SK-N-SH (cell line): ENCODE data around the gene ACP6. TPM values are rescaled to one million over a fixed set of nuclear protein-coding genes. Genes with fewer than 3 reads are reported as not detected.
"Not testable (repeated sequence)": the region's sequence is repeated elsewhere in the genome, so short reads cannot be mapped to it uniquely, and the experiment has no call there.

Experiments used
- CTCF ChIA-PET: fragments of 300-600, 350-600 bp; formaldehyde crosslinking; extraction: SDS; loops from one replicate; lab custom pipeline; 2021; lab: Yijun Ruan, JAX
- POLR2A ChIA-PET: fragments of 350-600 bp; sonication (Branson Sonifier 250); formaldehyde crosslinking; extraction: SDS; loops from one replicate; lab custom pipeline; 2020; ENCODE audit warnings: antibody characterized with exemption, inconsistent platforms; lab: Yijun Ruan, JAX
- DNase-seq: peaks from one replicate; pipeline ENCODE4 v3.0.0; 2012
- H2AFZ ChIP-seq: fragments of 200-600 bp; sonication (generic); 2 replicates; pipeline ENCODE4 v1.8.1; 2016; ENCODE audit warnings: antibody characterized with exemption, mild to moderate bottlenecking, low read depth
- H3F3A ChIP-seq: fragments of 200-600 bp; sonication (generic); replicated peaks from 2 replicates; pipeline ENCODE3; 2016; ENCODE audit warnings: antibody characterized with exemption, mild to moderate bottlenecking; ENCODE audit not compliant: insufficient read depth
- H3K27ac ChIP-seq, 2 experiments: fragments of 200-500 bp in 1 of 2; fragments of 200-600 bp in 1 of 2; sonication (Bioruptor generic) in 1 of 2; sonication (generic), shearing (Covaris generic) in 1 of 2; 2 replicates each; pipeline versions ENCODE4 v1.5.1 to v1.6.1; 2014 to 2016; ENCODE audit warnings: low read depth in 2 of 2, inconsistent platforms in 1 of 2, low read length in 1 of 2, mild to moderate bottlenecking in 1 of 2, mixed read lengths in 1 of 2
- H3K27me3 ChIP-seq: fragments of 200-600 bp; sonication (generic), shearing (Covaris generic); 2 replicates; pipeline ENCODE4 v1.6.1; 2016; ENCODE audit warnings: mixed run types; ENCODE audit not compliant: insufficient read depth
- H3K36me3 ChIP-seq, 2 experiments: fragments of 200-500 bp in 1 of 2; fragments of 200-600 bp in 1 of 2; sonication (Bioruptor generic) in 1 of 2; sonication (generic) in 1 of 2; replicated peaks in 1 of 2; 2 replicates each; pipeline versions ENCODE3 to v1.5.1; 2014 to 2016; ENCODE audit warnings: low read length in 1 of 2, mild to moderate bottlenecking in 1 of 2; ENCODE audit not compliant: insufficient read depth in 2 of 2, control insufficient read depth in 1 of 2
- H3K4me1 ChIP-seq, 2 experiments: fragments of 200-500 bp in 1 of 2; fragments of 200-600 bp in 1 of 2; sonication (Bioruptor generic) in 1 of 2; sonication (generic), shearing (Covaris generic) in 1 of 2; 2 replicates each; pipeline versions ENCODE4 v1.5.1 to v1.6.1; 2014 to 2016; ENCODE audit warnings: low read depth in 1 of 2, low read length in 1 of 2, mixed run types in 1 of 2; ENCODE audit not compliant: insufficient read depth in 2 of 2, control insufficient read depth in 1 of 2
- H3K4me2 ChIP-seq: fragments of 200-600 bp; sonication (generic), shearing (Covaris generic); 2 replicates; pipeline ENCODE4 v1.6.1; 2017; ENCODE audit warnings: mixed run types
- H3K4me3 ChIP-seq, 2 experiments: fragments of 200-500 bp in 1 of 2; fragments of 200-600 bp in 1 of 2; sonication (Bioruptor generic) in 1 of 2; sonication (generic), shearing (Covaris generic) in 1 of 2; 2 replicates each; pipeline versions ENCODE4 v1.5.1 to v1.8.1; 2014 to 2016; ENCODE audit warnings: low read depth in 2 of 2, inconsistent platforms in 1 of 2, low read length in 1 of 2, mild to moderate bottlenecking in 1 of 2, mixed read lengths in 1 of 2, moderate library complexity in 1 of 2
- H3K79me2 ChIP-seq: fragments of 200-600 bp; sonication (generic); 2 replicates; pipeline ENCODE4 v1.8.1; 2017; ENCODE audit warnings: mild to moderate bottlenecking; ENCODE audit not compliant: insufficient read depth
- H3K9ac ChIP-seq: fragments of 200-600 bp; sonication (generic); 2 replicates; pipeline ENCODE4 v1.6.1; 2017; ENCODE audit warnings: mixed run types
- H3K9me2 ChIP-seq: fragments of 200-600 bp; sonication (generic); 2 replicates; pipeline ENCODE4 v1.6.1; 2017; ENCODE audit warnings: mixed run types
- H3K9me3 ChIP-seq: fragments of 200-600 bp; sonication (generic); 2 replicates; pipeline ENCODE4 v1.6.1; 2017; ENCODE audit warnings: mixed run types, mild to moderate bottlenecking, moderate library complexity
- H4K20me1 ChIP-seq: fragments of 200-600 bp; sonication (generic); 2 replicates; pipeline ENCODE4 v1.6.1; 2017; ENCODE audit warnings: mild to moderate bottlenecking, mixed run types; ENCODE audit not compliant: insufficient read depth
- RFX5 ChIP-seq: IDR thresholded peaks from 2 replicates; pipeline ENCODE4 v1.6.1; 2012; ENCODE audit warnings: mild to moderate bottlenecking, improper control_type of control experiment, low read length
- TAF1 ChIP-seq: IDR thresholded peaks from 2 replicates; pipeline ENCODE4 v1.6.1; 2012; ENCODE audit warnings: low read depth, mild to moderate bottlenecking, low read length, moderate library complexity, borderline replicate concordance
- WGBS: methylation state at CpG from one replicate; pipeline ENCODE4 v1.1.6; 2017; ENCODE audit warnings: low lambda C conversion rate; 5-methylcytosine and 5-hydroxymethylcytosine counted together
- polyA plus RNA-seq, 3 experiments: library from polyadenylated mRNA; depleted of rRNA; stranded (reverse); fragments of >200 nt; gene quantifications; 2 replicates each; pipeline ENCODE4 v1.2.3, GENCODE V29; 2012

The ACP6 gene
- polyA plus RNA-seq, 1 of the 3 experiments (the other 2 are of a cell fraction), result 10.9 TPM

DNA sequence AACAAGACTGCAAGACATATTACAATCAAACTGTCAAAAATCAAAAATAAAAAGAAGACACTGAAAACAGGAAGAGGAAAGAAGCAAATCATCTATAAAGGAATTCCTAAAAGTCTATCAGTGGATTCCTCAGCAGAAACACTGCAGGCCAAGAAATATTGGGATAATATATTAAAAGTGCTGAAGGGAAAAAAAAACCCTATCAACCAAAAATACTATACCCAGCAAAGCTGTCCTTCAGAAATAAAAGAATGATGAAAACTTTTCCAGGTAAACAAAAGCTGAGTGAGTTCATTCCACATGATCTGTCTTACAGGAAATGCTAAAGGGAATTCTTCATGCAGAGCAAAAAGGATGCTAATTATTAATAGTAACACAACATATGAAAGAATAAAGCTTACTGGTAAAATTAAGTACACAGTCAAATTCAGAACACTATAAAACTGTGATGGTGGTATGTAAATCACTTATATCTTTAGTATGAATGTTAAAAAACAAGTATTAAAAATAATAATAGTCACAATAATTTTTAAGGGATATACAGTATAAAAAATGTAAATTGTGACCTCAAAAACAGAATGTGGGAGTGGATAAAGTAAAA lies 12.9 kb upstream of the ACP6 start:
- TF ChIP-seq TAF1 (no peak), RFX5 (no peak)
- Histone ChIP-seq H3K27me3 (no peaks in the 10 kb centered on the region), H3K79me2 (no peaks in the 10 kb centered on the region), H3F3A (no peaks in the 10 kb centered on the region), H3K9ac (no peak overlapping the region), H4K20me1 (no peaks in the 10 kb centered on the region), H3K36me3 (no peaks in the 10 kb centered on the region), H3K4me3 (no peak overlapping the region), H3K4me1 (no peaks in the 10 kb centered on the region), H2AFZ (no peak overlapping the region), H3K9me2 (no peaks in the 10 kb centered on the region), H3K9me3 (0 out of 2 replicates have a peak, but pooled peaks cover 4% of the 10 kb centered on the region), H3K4me2 (no peak overlapping the region), H3K27ac (no peak overlapping the region)
- no peak for DNase-seq
- ChIA-PET CTCF (interaction anchor here (1.2 to 1.8 kb wide), 2 partner anchors 11 to 42 kb away, joined by 3 to 5 read pairs; no protein-coding TSS in a partner anchor), POLR2A (no interaction called here)

DNA sequence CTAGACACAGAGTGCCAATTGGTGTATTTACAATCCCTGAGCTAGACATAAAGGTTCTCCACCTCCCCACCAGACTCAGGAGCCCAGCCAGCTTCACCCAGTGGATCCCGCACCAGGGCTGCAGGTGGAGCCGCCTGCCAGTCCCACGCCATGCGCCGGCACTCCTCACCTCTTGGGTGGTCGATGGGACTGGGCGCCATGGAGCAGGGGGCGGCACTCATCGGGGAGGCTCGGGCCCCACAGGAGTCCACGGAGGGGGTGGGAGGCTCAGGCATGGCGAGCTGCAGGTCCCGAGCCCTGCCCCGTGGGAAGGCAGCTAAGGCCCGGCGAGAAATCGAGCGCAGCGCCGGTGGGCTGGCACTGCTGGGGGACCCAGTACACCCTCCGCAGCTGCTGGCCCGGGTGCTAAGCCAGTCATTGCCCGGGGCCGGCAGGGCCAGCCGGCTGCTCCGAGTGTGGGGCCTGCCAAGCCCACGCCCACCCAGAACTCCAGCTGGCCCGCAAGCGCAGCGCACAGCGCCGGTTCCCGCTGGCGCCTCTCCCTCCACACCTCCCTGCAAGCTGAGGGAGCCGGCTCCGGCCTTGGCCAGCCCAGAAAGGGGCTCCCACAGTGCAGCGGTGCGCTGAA lies 10.4 kb upstream of the ACP6 start:
- H3K36me3 ChIP-seq, H3K4me1 ChIP-seq, H3K27ac ChIP-seq, H2AFZ ChIP-seq, H4K20me1 ChIP-seq, H3K4me2 ChIP-seq, POLR2A ChIA-PET, H3K9me2 ChIP-seq, H3K27me3 ChIP-seq, H3K79me2 ChIP-seq, DNase-seq, H3K9ac ChIP-seq, H3K4me3 ChIP-seq: not testable (repeated sequence)
- Histone ChIP-seq H3F3A (peaks cover 14% of the 10 kb centered on the region), H3K9me3 (peaks cover 10% of the 10 kb centered on the region; the same call in 1 of the 2 replicates)
- CTCF ChIA-PET, result interaction anchor here (1.0 kb wide), 1 partner anchor 9 kb away, joined by 3 read pairs; no protein-coding TSS in a partner anchor
- WGBS, result 73% methylated on average over 12 of the region's 38 CpGs

DNA sequence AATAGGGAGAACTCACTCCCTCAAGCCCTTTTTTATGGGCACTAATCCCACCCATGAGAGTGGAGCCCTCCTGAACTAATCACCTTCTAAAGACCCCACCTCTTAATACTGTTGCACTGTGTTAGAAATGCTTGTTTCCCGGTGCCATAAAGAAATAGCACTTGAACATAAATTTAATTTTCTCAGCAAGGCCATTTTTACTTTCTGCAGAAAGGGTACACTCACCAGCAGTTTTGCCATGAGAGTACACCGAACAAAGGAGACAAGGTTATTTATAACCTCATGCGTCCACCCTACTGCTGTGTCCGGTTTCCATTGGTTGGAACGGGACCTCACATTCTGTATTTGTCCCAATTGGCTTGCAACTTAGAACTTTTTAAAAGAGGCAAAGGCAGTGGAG lies 7.4 kb upstream of the ACP6 start:
- H3K79me2 ChIP-seq, H3K9ac ChIP-seq, H4K20me1 ChIP-seq, H3K27ac ChIP-seq, H3K36me3 ChIP-seq, H2AFZ ChIP-seq, DNase-seq, H3K9me2 ChIP-seq, POLR2A ChIA-PET, H3K4me3 ChIP-seq, CTCF ChIA-PET, H3K9me3 ChIP-seq, H3K4me2 ChIP-seq, H3K27me3 ChIP-seq: not testable (repeated sequence)
- H3K4me1 ChIP-seq, result peaks cover 0 to 32% of the 10 kb centered on the region in 2 experiments; a peak in 1 of 4 replicates
- 32% methylated on average over 5 of the region's 5 CpGs for WGBS
- H3F3A ChIP-seq, result peaks cover 25% of the 10 kb centered on the region
